Measurements from ENCODE around the gene NAP1L4.
"Not testable (repeated sequence)": the region's sequence is repeated elsewhere in the genome, so short reads cannot be mapped to it uniquely, and the experiment has no call there.

Gene NAP1L4

DNA sequence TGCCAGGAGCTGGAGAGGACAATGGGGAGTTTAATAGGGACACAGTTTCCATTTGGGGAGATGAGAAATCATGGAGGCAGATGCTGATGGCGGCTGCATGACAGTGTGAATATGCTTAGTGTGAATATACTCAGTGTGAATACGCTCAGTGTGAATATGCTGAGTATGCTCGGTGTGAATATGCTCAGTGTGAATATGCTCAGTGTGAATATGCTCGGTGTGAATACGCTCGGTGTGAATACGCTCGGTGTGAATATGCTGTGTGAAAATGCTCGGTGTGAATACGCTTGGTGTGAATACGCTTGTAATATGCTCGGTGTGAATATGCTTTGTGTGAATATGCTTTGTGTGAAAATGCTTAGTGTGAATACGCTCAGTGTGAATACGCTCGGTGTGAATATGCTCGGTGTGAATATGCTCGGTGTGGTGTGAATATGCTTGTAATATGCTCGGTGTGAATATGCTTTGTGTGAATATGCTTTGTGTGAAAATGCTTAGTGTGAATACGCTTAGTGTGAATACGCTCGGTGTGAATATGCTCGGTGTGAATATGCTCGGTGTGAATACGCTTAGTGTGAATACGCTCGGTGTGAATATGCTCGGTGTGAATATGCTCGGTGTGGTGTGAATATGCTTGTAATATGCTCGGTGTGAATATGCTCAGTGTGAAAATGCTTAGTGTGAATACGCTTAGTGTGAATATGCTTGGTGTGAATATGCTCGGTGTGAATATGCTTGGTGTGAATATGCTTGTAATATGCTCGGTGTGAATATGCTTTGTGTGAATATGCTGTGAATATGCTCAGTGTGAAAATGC, 54.3 kb downstream of the NAP1L4 start:
- DNase-seq (ENCODE audit: low read depth in 2 of 2): not testable (repeated sequence)

- DNase-seq (ENCODE audit: low read depth in 2 of 2): no peak
Observed at GRCh38 chr11:2934611-2935239, 57.4 kb downstream of the NAP1L4 start.

DNA sequence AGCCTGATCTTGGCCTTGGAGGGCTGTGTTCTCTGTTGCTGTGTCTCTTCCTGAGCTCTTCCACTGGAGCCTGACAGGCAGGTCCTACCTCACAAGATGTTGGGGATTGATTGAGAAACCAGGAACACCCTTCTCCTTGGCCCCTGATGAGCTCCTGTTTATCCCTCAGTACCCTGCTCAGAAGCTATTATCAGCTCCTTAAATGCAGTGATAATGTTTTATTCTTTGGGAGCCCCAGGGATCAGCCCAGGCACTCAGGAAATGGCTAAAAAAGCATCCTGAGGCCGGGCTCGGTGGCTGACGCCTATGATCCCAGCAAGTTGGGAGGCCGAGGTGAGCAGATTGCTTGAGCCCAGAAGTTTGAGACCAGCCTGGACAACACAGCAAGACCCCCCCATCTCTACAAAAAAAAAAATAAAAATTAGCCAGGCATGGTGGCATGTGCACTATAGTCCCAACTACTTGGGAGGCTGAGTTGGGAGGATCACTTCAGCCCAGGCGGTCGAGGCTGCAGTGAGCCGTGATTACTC, 58.0 kb downstream of the NAP1L4 start:
- no peak for DNase-seq (ENCODE audit: low read depth in 2 of 2)

DNA sequence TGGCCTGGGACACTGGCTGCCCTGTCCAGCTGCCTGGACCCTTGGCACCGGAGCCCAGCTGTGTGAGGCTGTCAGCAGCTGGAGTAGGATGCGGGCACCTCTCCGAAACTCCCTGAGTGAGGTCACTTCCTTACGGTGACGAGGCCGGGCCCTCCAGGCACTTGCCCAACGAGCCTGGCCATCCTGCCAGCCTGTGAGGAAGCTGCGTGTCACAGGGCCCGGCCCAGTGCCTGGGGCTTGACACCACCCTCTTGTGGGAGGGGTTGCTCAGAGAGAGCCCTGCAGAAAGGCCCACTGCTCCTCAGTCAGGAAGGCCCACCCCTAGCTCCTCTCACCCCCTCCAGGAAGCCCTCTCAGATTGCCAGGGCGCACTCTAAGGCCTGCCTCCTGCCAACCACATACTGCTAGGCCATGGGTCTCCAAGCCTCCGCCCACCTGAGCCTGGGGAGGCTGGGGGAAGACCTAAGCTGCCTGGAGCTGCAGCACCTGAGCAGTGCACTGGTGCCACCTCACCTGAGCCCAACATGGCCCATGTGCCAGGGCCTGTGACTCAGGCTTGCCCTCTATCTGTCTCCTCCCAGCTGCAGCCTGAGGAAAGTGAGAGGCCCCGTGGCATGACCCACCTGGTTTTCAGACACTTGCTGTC, 58.6 kb downstream of the NAP1L4 start:
- DNase-seq (ENCODE audit: low read depth in 2 of 2): no peak

GRCh38 chr11:2932850-2933251, 59.3 kb downstream of the NAP1L4 start:
- DNase-seq (ENCODE audit: low read depth in 2 of 2): no peak

DNA sequence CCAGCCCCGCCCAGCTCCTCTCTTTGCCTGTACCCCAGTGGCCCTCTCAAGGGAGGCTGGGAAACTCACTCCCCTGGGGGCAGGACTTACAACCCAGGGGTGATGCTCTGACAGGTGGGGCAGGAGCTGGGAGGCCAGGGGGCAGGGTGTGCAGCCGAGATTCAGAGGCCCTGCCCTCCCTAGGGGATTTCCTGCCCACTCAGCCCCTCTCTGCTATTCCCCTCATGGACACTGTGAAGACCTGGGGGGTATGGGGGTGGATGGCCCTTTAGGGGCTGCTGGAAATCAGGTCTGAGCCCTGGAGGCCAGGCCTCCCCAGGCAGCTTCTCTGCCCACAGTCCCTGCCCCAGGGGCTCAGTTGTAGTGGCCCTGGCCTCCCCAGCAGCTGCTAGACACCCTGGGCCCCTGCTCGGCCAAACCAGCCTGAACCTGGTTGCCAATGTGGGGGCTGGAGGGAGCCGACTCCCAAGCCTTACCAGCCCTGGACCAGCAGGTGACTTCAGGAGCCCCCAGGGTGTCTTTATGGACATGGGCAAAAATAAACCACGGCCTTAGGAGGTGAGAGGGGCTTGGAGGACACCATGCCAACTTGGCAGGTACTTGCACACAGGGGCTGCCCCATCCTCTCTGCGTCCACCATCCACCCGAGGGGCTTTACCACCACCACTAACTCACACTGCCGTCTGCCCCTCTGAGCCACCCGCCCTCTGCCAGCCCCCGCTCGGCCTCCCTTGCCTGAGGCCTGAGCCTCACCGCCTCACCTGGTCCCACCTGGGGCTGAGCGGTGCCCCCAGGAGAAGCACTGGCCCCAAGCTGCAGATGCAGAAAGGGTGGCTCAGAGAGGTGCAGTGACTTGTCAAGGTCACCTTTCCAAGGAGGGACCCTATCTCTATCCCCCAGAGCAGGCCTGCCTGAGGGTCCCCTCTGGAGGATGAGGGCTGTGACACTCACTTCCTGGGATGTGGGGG, 60.1 kb downstream of the NAP1L4 start:
- no peak for DNase-seq (ENCODE audit: low read depth in 2 of 2)

DNA sequence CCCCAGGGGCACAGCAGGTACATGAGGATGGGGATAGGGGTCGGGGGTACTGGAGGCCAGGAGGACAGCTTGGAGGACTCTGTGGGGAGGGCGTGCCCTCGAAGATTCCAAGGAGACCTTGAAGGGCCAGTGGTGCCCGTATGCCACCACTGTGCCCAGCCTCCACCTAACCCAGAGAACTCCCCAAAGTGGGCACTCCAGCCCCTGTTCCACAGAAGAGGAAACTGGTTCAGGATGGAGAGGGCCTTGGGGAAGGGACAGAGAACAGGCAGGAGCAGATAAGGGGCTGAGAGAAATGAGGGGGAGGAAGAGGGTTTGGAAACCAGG, 60.7 kb downstream of the NAP1L4 start:
- DNase-seq (ENCODE audit: low read depth in 2 of 2): no peak

- DNase-seq (ENCODE audit: low read depth in 2 of 2): no peak
Observed at GRCh38 chr11:2930704-2931419, 61.3 kb downstream of the NAP1L4 start.

- DNase-seq (ENCODE audit: low read depth in 2 of 2): no peak
Observed at GRCh38 chr11:2929950-2930703, 62.0 kb downstream of the NAP1L4 start.

DNA sequence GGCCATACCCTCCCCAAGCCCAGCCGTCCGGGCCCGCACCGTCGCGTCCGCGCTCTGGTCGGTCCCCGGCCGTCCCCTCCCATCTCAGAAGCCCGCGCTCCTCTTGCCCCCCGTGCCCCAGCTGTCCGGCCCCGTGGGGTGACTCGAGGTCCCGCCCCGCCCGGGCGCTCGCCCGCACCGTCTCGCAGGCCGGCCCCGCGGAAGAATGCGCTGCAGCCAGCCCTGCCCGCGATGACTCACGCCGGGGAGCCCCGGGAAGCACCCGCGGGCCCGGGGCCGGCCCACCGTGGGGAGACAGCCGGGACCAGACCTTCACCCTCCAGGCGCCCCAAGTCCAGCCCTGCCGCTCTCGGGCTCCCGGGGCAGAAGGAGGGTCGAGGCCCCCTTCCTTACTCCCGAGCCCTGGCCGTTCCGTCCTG, 62.6 kb downstream of the NAP1L4 start:
- DNase-seq (ENCODE audit: low read depth in 2 of 2): no peak

- peak; percentile 38 to 65 for DNase-seq (ENCODE audit: low read depth in 2 of 2)
Observed at GRCh38 chr11:2928605-2929530, 63.3 kb downstream of the NAP1L4 start, which contains the start of gene PHLDA2. Gene PHLDA2 (minus strand): TSS chr11:2929420. CDS start chr11:2929364, 56 bp downstream.

DNA sequence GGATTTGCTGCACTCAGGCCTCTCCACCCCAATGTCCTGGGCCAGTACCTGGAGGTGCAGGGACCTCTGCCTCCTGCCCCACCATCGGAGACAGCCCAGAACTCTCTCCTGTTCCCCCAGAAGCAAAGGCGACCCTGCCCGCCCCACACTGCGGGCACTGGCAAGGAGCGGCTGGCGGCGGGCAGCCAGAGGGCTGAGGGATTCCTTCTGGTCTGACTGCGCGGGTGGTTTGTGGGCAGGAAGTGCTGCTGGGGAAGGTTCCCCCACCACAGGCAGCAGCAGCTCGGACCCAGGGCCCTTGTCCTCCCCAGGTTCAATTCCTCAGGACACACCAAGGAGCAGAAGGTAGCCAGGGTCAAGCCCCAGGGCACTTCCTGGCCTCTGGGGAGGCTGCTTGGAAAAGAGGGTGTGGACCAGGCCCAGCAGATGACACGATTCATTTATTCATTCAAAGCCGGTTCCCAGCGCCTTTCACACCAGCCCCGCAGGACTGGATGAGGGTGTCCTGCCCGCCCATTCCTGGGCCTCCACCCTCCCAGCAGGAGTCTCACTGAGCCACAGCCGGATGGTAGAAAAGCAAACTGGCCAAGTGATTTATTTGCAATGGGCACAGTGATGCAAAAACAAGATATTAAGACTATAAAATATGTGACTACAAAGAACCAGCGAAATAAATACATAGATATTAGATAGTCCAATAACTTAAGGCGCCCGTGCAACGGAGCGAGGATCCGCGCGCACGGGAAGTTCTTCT, 64.1 kb downstream of the NAP1L4 start:
- DNase-seq (ENCODE audit: low read depth in 2 of 2): no peak

DNA sequence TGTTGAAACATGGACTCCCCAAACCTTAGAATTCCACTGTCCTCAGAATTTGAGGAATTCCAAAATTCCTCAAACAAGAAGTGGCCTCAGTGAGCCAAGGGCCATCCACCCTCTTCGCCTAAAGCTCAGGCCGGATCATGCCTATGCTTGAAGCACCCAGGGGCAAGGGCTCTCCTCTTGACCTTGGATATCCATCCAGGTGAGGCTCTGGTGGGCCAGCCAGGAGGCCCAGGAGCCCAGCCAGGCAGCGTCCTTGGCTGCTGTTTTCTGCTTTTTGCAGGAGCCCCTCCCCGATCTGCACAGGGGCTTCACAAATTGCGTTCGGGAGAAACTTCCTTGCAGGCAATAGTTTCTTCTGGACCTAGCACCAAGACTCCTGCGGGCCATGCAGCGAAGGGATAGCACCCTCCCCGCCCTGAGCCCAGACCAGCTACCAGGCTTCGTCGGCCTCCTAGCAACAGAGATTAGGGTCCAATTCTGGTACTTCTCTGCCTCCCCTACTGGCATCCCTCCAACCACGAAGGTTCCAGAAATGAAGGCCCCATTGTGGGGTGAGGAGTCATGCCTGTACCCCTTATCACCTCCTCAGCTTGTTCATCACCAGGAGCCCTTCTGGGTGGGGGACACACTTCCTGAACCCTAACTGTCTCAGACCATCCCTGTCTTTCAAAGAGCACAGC, 64.9 kb downstream of the NAP1L4 start:
- no peak for DNase-seq (ENCODE audit: low read depth in 2 of 2)

- DNase-seq (ENCODE audit: low read depth in 2 of 2): no peak
Observed at GRCh38 chr11:2926611-2927051, 65.5 kb downstream of the NAP1L4 start.

- DNase-seq (ENCODE audit: low read depth in 2 of 2): no peak
Observed at GRCh38 chr11:2924821-2925675, 67.1 kb downstream of the NAP1L4 start.

DNA sequence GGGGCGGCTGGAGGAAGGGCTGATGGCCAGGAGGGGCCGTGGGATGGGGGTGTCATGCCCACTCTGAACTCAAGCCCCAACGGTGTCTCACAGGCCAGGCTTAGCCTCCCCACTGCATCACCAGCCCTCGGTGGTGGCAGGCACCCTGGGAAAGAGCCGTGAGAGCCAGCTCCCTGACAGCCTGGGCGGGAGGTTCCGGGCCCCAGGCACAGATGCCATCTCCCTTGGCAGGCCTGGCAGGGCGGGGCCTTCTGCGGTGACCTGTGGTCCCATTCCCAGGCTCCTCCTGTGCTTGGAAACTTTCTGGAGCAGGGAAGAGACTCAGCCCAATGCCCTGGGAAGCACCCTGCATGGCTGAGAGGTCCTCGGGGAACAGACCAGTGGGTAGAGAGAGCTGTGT, 67.7 kb downstream of the NAP1L4 start:
- no peak for DNase-seq (ENCODE audit: low read depth in 2 of 2)
